ENCODE measurements around the gene OGFRL1.

- TF ChIP-seq CTCF (conservative IDR thresholded peaks at IDR 0.05; ENCODE audit: low read depth, low read length), result no peak
- no peak for TF ChIP-seq RFX5 (IDR thresholded peaks at IDR 0.05; ENCODE audit: low read depth, low read length)
- TF ChIP-seq POLR2A (IDR thresholded peaks at IDR 0.05; ENCODE audit: low read depth, low read length), result no peak
- TF ChIP-seq RCOR1 (IDR thresholded peaks at IDR 0.05; ENCODE audit: insufficient replicate concordance, low read length), result no peak
- TF ChIP-seq, protein P1, sequence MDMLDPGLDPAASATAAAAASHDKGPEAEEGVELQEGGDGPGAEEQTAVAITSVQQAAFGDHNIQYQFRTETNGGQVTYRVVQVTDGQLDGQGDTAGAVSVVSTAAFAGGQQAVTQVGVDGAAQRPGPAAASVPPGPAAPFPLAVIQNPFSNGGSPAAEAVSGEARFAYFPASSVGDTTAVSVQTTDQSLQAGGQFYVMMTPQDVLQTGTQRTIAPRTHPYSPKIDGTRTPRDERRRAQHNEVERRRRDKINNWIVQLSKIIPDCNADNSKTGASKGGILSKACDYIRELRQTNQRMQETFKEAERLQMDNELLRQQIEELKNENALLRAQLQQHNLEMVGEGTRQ (IDR thresholded peaks at IDR 0.05; ENCODE audit: low read depth, low read length), result no peak
These were observed 58.5 kb downstream of the OGFRL1 start for GRCh38 chr6:71347119-71347518.
